ENCODE measurements around the gene OGFOD2.

OGFOD2 gene

GRCh38 chr12:122949816-122950675 is 25.0 kb upstream of the OGFOD2 start:
- no peak overlapping the region for H3K4me3 ChIP-seq (ENCODE audit: low read length)

GRCh38 chr12:122951406-122951805 is 23.6 kb upstream of the OGFOD2 start:
- no peak overlapping the region for H3K4me3 ChIP-seq (ENCODE audit: low read length)
- no peak for DNase-seq (ENCODE audit: low read depth, low spot score)

More at GRCh38 chr12:122949816-122950675, 25.0 kb upstream of the OGFOD2 start:
- DNase-seq (ENCODE audit: low read depth, low spot score) = no peak

- H3K4me3 ChIP-seq (ENCODE audit: low read length) = no peak overlapping the region
- peak; percentile 47 for DNase-seq (ENCODE audit: low read depth, low spot score)
These were observed 22.8 kb upstream of the OGFOD2 start for GRCh38 chr12:122951979-122952892.

GRCh38 chr12:122955156-122955555 is 19.9 kb upstream of the OGFOD2 start:
- no peak for DNase-seq (ENCODE audit: low read depth, low spot score)
- H3K4me3 ChIP-seq (ENCODE audit: low read length) = no peak overlapping the region

GRCh38 chr12:122956035-122956434 is 19.0 kb upstream of the OGFOD2 start:
- DNase-seq (ENCODE audit: low read depth, low spot score) = no peak
- no peak overlapping the region for H3K4me3 ChIP-seq (ENCODE audit: low read length)

GRCh38 chr12:122958198-122958888 is 16.7 kb upstream of the OGFOD2 start:
- no peak for DNase-seq (ENCODE audit: low read depth, low spot score)
- no peak overlapping the region for H3K4me3 ChIP-seq (ENCODE audit: low read length)

- DNase-seq (ENCODE audit: low read depth, low spot score) = no peak
- H3K4me3 ChIP-seq (ENCODE audit: low read length) = no peak overlapping the region
These were observed 15.4 kb upstream of the OGFOD2 start for GRCh38 chr12:122959566-122960192.

- DNase-seq (ENCODE audit: low read depth, low spot score) = no peak
- no peak overlapping the region for H3K4me3 ChIP-seq (ENCODE audit: low read length)
These were observed 14.9 kb upstream of the OGFOD2 start for GRCh38 chr12:122960193-122960569.

- no peak for DNase-seq (ENCODE audit: low read depth, low spot score)
- no peak overlapping the region for H3K4me3 ChIP-seq (ENCODE audit: low read length)
These were observed 13.3 kb upstream of the OGFOD2 start for GRCh38 chr12:122961531-122962329.

- H3K4me3 ChIP-seq (ENCODE audit: low read length) = no peak overlapping the region
These were observed 11.1 kb upstream of the OGFOD2 start for GRCh38 chr12:122963941-122964265.

GRCh38 chr12:122964439-122965257 is 10.4 kb upstream of the OGFOD2 start:
- no peak overlapping the region for H3K4me3 ChIP-seq (ENCODE audit: low read length)
- no peak for DNase-seq (ENCODE audit: low read depth, low spot score)

More at GRCh38 chr12:122963941-122964265, 11.1 kb upstream of the OGFOD2 start:
- no peak for DNase-seq (ENCODE audit: low read depth, low spot score)

GRCh38 chr12:122965321-122965751 is 9.7 kb upstream of the OGFOD2 start:
- H3K4me3 ChIP-seq (ENCODE audit: low read length) = no peak overlapping the region
- no peak for DNase-seq (ENCODE audit: low read depth, low spot score)

- H3K4me3 ChIP-seq (ENCODE audit: low read length) = peak within 1 kb of the TSS; percentile 63
- DNase-seq (ENCODE audit: low read depth, low spot score) = peak; percentile 87
These were observed 8.9 kb upstream of the OGFOD2 start, which contains the start of gene ABCB9 for GRCh38 chr12:122965851-122966742. ABCB9 (minus strand) TSS chr12:122966463; CDS start chr12:122960235, 6,228 bp downstream.

GRCh38 chr12:122966743-122967550 is 8.1 kb upstream of the OGFOD2 start:
- H3K4me3 ChIP-seq (ENCODE audit: low read length) = peak overlapping the region; percentile 15; the same call in 1 of the 2 replicates
- DNase-seq (ENCODE audit: low read depth, low spot score) = no peak

- no peak overlapping the region for H3K4me3 ChIP-seq (ENCODE audit: low read length)
- no peak for DNase-seq (ENCODE audit: low read depth, low spot score)
These were observed 6.9 kb upstream of the OGFOD2 start for GRCh38 chr12:122968104-122968503.

- no peak overlapping the region for H3K4me3 ChIP-seq (ENCODE audit: low read length)
These were observed 5.4 kb upstream of the OGFOD2 start for GRCh38 chr12:122969676-122970075.

More at GRCh38 chr12:122969676-122970075, 5.4 kb upstream of the OGFOD2 start:
- DNase-seq (ENCODE audit: low read depth, low spot score) = no peak
